H9 (cell line): ENCODE data around the gene MMAA. TPM values are rescaled to one million over a fixed set of nuclear protein-coding genes. Genes with fewer than 3 reads are reported as not detected.

ENCODE experiments used
- DNase-seq: peaks from one replicate; pipeline ENCODE4 v3.0.0-alpha.2; 2017
- H2AFZ ChIP-seq: one replicate; pipeline ENCODE4 v1.6.1; 2013; ENCODE audit warnings: mild to moderate bottlenecking, low read length, control low read depth, moderate library complexity
- H2AK5ac ChIP-seq: 2 replicates; pipeline ENCODE4 v1.6.1; 2013; ENCODE audit warnings: low read length, control low read depth, mixed read lengths; ENCODE audit not compliant: insufficient read length
- H2BK120ac ChIP-seq: one replicate; pipeline ENCODE4 v1.6.1; 2013; ENCODE audit warnings: low read depth, mild to moderate bottlenecking, low read length, control low read depth, inconsistent platforms; ENCODE audit not compliant: poor library complexity, severe bottlenecking
- H2BK12ac ChIP-seq: 2 replicates; pipeline ENCODE4 v1.6.1; 2013; ENCODE audit warnings: low read length, control low read depth, mixed read lengths, low read depth; ENCODE audit not compliant: insufficient read length
- H2BK15ac ChIP-seq: 2 replicates; pipeline ENCODE4 v1.6.1; 2013; ENCODE audit warnings: low read depth, low read length, control low read depth
- H2BK20ac ChIP-seq: one replicate; pipeline ENCODE4 v1.6.1; 2013; ENCODE audit warnings: low read depth, mild to moderate bottlenecking, low read length, control low read depth, inconsistent platforms; ENCODE audit not compliant: poor library complexity, severe bottlenecking
- H2BK5ac ChIP-seq: 2 replicates; pipeline ENCODE4 v1.6.1; 2013; ENCODE audit warnings: low read length, control low read depth, mixed read lengths; ENCODE audit not compliant: insufficient read length
- H3K14ac ChIP-seq: 2 replicates; pipeline ENCODE4 v1.6.1; 2013; ENCODE audit warnings: low read length, control low read depth; ENCODE audit not compliant: insufficient read depth
- H3K18ac ChIP-seq: 2 replicates; pipeline ENCODE4 v1.6.1; 2013; ENCODE audit warnings: low read depth, mild to moderate bottlenecking, mixed read lengths, low read length, control low read depth; ENCODE audit not compliant: insufficient read length
- H3K23ac ChIP-seq: 2 replicates; pipeline ENCODE4 v1.6.1; 2013; ENCODE audit warnings: low read length, control low read depth, mixed read lengths, low read depth; ENCODE audit not compliant: insufficient read length
- H3K23me2 ChIP-seq: 2 replicates; pipeline ENCODE4 v1.6.1; 2013; ENCODE audit warnings: low read depth, mild to moderate bottlenecking, mixed read lengths, low read length, control low read depth; ENCODE audit not compliant: insufficient read length, poor library complexity, severe bottlenecking
- H3K27ac ChIP-seq: 2 replicates; pipeline ENCODE4 v1.5.1; 2013; ENCODE audit warnings: low read length, control low read depth, mixed read lengths, low read depth; ENCODE audit not compliant: insufficient read length
- H3K27me3 ChIP-seq: 2 replicates; pipeline ENCODE4 v1.6.1; 2013; ENCODE audit warnings: low read length, control low read depth, inconsistent platforms; ENCODE audit not compliant: insufficient read depth
- H3K4ac ChIP-seq: 2 replicates; pipeline ENCODE4 v1.6.1; 2013; ENCODE audit warnings: low read depth, mild to moderate bottlenecking, control low read depth, inconsistent platforms, low read length, moderate library complexity
- H3K4me1 ChIP-seq: 2 replicates; pipeline ENCODE4 v1.6.1; 2013; ENCODE audit warnings: low read length, control low read depth, inconsistent platforms; ENCODE audit not compliant: insufficient read depth
- H3K4me2 ChIP-seq: 2 replicates; pipeline ENCODE4 v1.6.1; 2013; ENCODE audit warnings: low read length, control low read depth, mixed read lengths; ENCODE audit not compliant: insufficient read length, insufficient read depth
- H3K56ac ChIP-seq: 2 replicates; pipeline ENCODE4 v1.6.1; 2013; ENCODE audit warnings: low read depth, mild to moderate bottlenecking, mixed read lengths, low read length, control low read depth; ENCODE audit not compliant: insufficient read length
- H3K79me1 ChIP-seq: 2 replicates; pipeline ENCODE4 v1.6.1; 2013; ENCODE audit warnings: low read depth, mild to moderate bottlenecking, moderate library complexity, low read length, control low read depth, inconsistent platforms; ENCODE audit not compliant: insufficient read depth, poor library complexity, severe bottlenecking
- H3K79me2 ChIP-seq: 2 replicates; pipeline ENCODE4 v1.6.1; 2013; ENCODE audit warnings: low read length, control low read depth, inconsistent platforms; ENCODE audit not compliant: insufficient read depth
- H3K9ac ChIP-seq: 2 replicates; pipeline ENCODE4 v1.6.1; 2013; ENCODE audit warnings: low read length, control low read depth, mixed read lengths; ENCODE audit not compliant: insufficient read length; ENCODE audit errors: extremely low read depth
- H3K9me3 ChIP-seq: one replicate; pipeline ENCODE4 v1.6.1; 2013; ENCODE audit warnings: low read depth, low read length, inconsistent platforms; ENCODE audit not compliant: control insufficient read depth
- H3T11ph ChIP-seq: one replicate; pipeline ENCODE4 v1.6.1; 2013; ENCODE audit warnings: mild to moderate bottlenecking, low read length, control low read depth, inconsistent platforms
- H4K20me1 ChIP-seq: one replicate; pipeline ENCODE4 v1.6.1; 2013; ENCODE audit not compliant: control insufficient read depth, insufficient read length, insufficient read depth
- H4K5ac ChIP-seq: 2 replicates; pipeline ENCODE4 v1.6.1; 2013; ENCODE audit warnings: low read depth, mild to moderate bottlenecking, mixed read lengths, low read length, control low read depth; ENCODE audit not compliant: insufficient read length
- H4K8ac ChIP-seq: replicated peaks from 2 replicates; pipeline ENCODE4 v1.6.1; 2013; ENCODE audit warnings: low read length, control low read depth, mixed read lengths, low read depth; ENCODE audit not compliant: insufficient read length
- H4K91ac ChIP-seq: 2 replicates; pipeline ENCODE4 v1.6.1; 2013; ENCODE audit warnings: low read depth, mild to moderate bottlenecking, moderate library complexity, mixed read lengths, low read length, control low read depth; ENCODE audit not compliant: insufficient read length
- H3K27ac Mint-ChIP-seq, 3 experiments: 2 replicates in 2 of 3; 3 replicates in 1 of 3; pipeline ENCODE4 v1.8.0; 2020 to 2021; ENCODE audit warnings: mixed read lengths in 3 of 3, mild to moderate bottlenecking in 1 of 3, moderate library complexity in 1 of 3
- H3K27me3 Mint-ChIP-seq: 2 replicates; pipeline ENCODE4 v1.8.0; 2021; ENCODE audit warnings: low read depth, mild to moderate bottlenecking, moderate library complexity, mixed read lengths
- H3K36me3 Mint-ChIP-seq, 3 experiments: 2 replicates in 2 of 3; 3 replicates in 1 of 3; pipeline ENCODE4 v1.8.0; 2020 to 2021; ENCODE audit warnings: low read depth in 3 of 3, mixed read lengths in 3 of 3; ENCODE audit not compliant: insufficient read depth in 1 of 3
- H3K4me1 Mint-ChIP-seq, 2 experiments: 2 replicates each; pipeline ENCODE4 v1.8.0; 2020; ENCODE audit warnings: mixed read lengths in 2 of 2
- H3K4me3 Mint-ChIP-seq, 2 experiments: 2 replicates in 1 of 2; 3 replicates in 1 of 2; pipeline ENCODE4 v1.8.0; 2020 to 2021; ENCODE audit warnings: mild to moderate bottlenecking in 2 of 2, mixed read lengths in 2 of 2, moderate library complexity in 1 of 2
- H3K9me3 Mint-ChIP-seq, 2 experiments: 2 replicates in 1 of 2; 3 replicates in 1 of 2; pipeline ENCODE4 v1.8.0; 2020; ENCODE audit warnings: mild to moderate bottlenecking in 2 of 2, mixed read lengths in 2 of 2, moderate library complexity in 1 of 2
- CTCF ChIP-seq: fragments of 200-600 bp; sonication (generic); conservative IDR thresholded peaks from 3 replicates; pipeline ENCODE4 v1.8.0; 2021; ENCODE audit warnings: antibody characterized with exemption, mild to moderate bottlenecking
- WGBS: extraction: QIAGEN DNeasy Blood & Tissue Kit; methylation state at CpG from one replicate; pipeline ENCODE4 v1.1.7; 2013; ENCODE audit warnings: missing lambda C conversion rate, low lambda C conversion rate, mixed read lengths; ENCODE audit not compliant: insufficient read length; ENCODE audit errors: extremely low coverage; 5-methylcytosine and 5-hydroxymethylcytosine counted together
- total RNA-seq: library from RNA; stranded (reverse); gene quantifications from 2 replicates; pipeline ENCODE4 v1.2.1, GENCODE V29; 2021

The MMAA gene
- total RNA-seq, 1 experiment from 2014 or later = 3.0 TPM

GRCh38 chr4:145660064-145660463 is 40.9 kb downstream of the MMAA start:
- Histone ChIP-seq H3K14ac (no peak overlapping the region), H4K20me1 (no peaks in the 10 kb centered on the region), H2BK15ac (no peak overlapping the region), H3K9me3 (no peaks in the 10 kb centered on the region), H4K8ac (no peak overlapping the region), H3K9ac (no peak overlapping the region), H4K5ac (no peak overlapping the region), H2AFZ (no peak overlapping the region), H2BK12ac (no peak overlapping the region), H3K4me1 (no peaks in the 10 kb centered on the region), H3K79me1 (no peaks in the 10 kb centered on the region), H4K91ac (no peak overlapping the region), H2BK5ac (no peak overlapping the region), H3K56ac (no peak overlapping the region), H3K27me3 (no peaks in the 10 kb centered on the region), H3K4me2 (no peak overlapping the region), H3K79me2 (no peaks in the 10 kb centered on the region), H3T11ph (no peak overlapping the region), H3K23me2 (no peaks in the 10 kb centered on the region), H2BK120ac (no peak overlapping the region), H3K4ac (no peak overlapping the region), H3K23ac (no peak overlapping the region), H3K27ac (no peak overlapping the region), H2BK20ac (no peak overlapping the region), H3K18ac (no peak overlapping the region), H2AK5ac (no peak overlapping the region)
- DNase-seq = no peak
- H3K27ac Mint-ChIP-seq = no peak overlapping the region
- no peaks in the 10 kb centered on the region for H3K4me1 Mint-ChIP-seq
- TF ChIP-seq CTCF = no peak
- no peaks in the 10 kb centered on the region for H3K27me3 Mint-ChIP-seq
- peaks cover 3 to 8% (median 5%) of the 10 kb centered on the region in 3 experiments for H3K36me3 Mint-ChIP-seq
- no CpG with 5 or more reads among the region's 3 CpGs for WGBS
- H3K9me3 Mint-ChIP-seq = peaks cover 3 to 4% of the 10 kb centered on the region in 2 experiments; a peak in 3 of 5 replicates
- no peak overlapping the region; a peak in 1 of 5 replicates for H3K4me3 Mint-ChIP-seq
